ENCODE results near the gene SLC35G3.
"Not testable (repeated sequence)": the region's sequence is repeated elsewhere in the genome, so short reads cannot be mapped to it uniquely, and the experiment has no call there.

The SLC35G3 gene

DNA sequence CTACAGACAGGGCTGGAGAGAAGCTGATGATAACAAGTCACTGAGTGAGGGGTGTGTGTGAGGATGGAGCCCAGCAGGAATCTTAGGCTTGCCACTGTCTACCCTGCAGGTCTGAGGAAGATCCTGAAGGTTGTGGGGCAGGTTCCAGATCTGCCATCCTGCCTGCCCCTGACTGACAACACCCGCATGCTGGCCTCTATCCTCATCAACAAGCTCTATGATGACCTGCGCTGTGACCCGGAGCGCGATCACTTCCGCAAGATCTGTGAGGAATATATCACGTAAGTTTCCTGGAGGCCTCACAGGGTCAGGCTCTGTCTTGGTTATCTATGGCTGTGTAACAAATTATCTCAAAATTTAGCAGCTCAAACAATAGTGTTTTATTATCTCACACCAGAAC, 30.3 kb downstream of the SLC35G3 start:
- no peak for DNase-seq (ENCODE audit: low read depth)

DNA sequence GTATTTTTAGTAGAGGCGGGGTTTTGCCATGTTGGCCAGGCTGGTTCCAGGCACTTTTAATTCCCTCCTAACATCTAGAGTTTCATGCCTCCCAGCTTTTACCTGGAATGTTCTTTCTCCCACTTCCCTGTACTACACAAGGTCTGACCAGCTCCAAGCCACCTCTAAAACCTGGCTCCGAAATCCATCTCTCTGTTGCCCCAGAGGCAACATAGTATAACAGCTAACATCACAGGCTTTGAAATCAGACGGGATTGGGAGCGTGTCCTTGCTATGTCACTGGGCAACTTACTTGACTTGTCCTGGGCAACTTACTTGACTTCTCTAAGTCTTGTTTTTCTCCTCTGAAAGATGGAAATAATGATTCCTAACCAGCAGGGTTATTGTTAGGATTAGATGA, 31.4 kb downstream of the SLC35G3 start:
- DNase-seq (ENCODE audit: low read depth), result no peak

DNA sequence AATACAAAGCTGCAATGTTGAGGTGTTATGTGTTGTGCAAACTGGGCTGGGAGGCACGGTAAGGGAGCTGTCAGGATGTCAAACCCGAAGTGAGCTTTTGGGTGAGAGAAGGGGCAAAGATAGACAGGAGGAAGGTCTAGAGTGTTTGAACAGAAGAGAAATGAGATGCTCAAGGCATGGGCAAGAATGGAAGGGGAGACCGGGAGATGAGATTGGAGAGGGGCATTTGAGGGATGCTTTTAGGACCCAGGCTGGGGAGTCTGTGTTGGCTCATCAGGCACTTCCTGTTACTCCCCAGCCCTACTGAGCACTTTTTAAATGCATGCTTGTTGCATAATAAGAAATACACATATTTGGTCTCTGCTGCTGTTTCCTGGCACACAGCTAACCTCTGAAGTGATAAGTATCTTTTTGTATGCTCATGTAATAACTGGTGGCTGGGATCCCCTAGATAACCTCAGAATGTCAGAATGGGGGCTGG, 32.9 kb downstream of the SLC35G3 start:
- DNase-seq (ENCODE audit: low read depth), result no peak

DNA sequence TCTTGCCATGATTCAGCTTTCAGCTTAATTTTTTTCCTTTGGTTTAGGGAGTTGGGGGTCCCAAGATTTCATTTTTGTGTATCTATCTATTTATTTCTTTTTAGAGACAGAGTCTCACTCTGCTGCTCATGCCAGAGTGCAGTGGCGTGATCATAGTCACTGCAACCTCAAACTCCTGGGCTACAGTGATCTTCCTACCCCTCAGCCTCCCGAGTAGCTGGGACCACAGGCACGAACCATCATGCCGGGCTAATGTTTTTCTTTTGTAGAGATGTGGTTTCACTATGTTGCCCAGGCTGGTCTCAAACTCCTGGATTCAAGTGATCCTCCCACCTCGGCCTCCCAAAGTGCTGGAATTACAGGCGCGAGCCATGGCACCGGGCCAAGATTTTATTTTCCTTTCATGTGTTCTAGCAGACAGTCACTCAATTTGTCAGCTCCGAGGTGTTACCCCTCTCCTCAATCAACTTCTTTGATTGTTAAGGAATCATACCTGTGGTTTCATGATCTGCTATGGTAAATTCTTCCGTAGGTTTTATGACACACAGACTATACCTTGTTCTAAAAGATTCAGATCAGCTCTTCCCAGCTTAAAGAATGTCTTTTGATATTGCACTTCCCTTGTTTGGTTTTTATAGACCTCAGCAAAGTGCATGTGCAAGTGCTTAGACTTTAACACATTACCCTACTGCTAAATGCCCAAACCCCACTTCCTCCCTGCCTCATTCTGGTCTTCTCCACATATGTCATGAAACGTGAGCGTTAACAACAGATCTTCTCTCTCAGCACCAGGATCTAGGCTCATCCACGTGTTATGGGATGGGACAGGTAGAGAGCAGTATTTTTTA, 33.6 kb downstream of the SLC35G3 start:
- no peak for DNase-seq (ENCODE audit: low read depth)

DNA sequence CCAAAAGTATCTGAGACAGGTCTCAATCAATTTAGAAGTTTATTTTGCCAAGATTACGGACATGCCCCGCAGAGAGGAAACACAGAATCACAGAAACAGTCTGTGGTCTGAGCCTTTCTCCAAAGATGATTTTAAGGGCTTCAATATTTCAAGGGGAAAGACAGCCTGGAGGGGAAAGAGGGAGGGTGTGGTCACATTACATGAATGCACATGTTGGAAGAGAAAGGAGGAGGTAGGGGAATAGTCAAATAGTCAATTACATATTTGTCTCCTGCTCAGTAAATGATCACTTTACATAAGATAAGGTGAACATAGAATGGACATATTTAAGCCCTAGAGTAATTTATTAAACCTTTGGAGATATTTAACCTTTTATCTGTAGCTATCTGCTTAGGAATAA, 34.3 kb downstream of the SLC35G3 start:
- no peak for DNase-seq (ENCODE audit: low read depth)

DNA sequence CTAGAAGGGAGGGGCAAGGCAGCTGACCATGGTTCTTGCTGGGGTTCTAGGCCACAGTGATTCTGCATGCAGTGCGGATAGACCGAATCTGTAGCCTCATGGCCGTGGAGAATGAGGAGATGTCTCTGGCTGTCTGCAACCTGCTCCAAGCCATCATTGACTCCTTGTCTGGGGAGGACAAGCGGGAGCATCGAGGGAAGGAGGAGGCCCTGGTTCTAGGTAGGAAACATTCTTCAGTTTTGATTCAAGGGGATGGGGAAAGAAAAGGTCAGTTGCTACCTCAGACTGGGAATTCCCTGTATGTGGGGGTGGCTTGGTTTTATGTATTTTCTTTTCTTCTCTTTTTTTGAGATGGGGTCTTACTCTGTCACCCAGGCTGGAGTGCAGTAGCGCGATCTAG, 38.9 kb downstream of the SLC35G3 start:
- no peak for DNase-seq (ENCODE audit: low read depth)

DNA sequence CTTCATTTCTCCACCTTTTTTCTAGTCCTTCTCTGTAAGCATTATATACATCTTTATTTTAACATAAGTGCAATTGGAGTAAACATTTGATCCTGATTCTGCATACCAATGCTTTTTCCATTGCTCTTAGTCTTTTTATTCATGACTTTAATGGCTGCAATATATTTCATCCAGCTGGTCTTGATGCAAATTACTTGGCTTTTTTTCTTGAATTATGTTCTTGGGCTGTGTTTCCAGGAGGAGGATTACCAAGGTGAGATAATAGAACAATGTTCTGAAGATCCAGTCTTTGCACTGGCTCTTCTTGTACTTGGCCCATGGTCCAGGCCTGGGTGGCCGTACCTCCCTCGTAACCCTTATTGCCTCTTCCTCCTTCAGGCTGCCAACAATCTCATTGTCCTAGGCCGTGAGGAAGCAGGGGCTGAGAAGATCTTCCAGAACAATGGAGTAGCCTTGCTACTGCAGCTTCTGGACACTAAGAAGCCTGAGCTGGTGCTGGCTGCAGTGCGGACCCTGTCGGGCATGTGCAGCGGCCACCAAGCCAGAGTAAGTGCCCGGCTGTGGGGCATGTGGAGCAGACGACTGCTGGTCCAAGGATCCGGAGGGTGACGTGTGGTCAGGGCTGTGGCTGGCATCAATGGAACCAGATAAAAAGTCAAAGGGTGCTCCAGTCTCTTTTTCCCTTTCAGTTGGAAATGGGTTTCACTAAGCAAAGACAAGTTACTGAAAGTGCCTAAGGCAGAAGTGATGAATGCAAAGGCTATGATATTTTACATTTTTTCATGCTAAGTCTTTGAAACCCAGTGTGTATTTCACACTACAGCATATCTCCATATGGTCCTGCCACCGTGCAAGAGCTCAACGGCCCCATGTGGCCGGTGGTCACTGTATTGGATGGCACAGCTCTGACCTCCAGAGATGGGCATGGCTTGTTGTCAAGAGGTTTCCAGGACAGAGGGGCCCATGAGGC, 39.7 kb downstream of the SLC35G3 start:
- DNase-seq (ENCODE audit: low read depth), result no peak

DNA sequence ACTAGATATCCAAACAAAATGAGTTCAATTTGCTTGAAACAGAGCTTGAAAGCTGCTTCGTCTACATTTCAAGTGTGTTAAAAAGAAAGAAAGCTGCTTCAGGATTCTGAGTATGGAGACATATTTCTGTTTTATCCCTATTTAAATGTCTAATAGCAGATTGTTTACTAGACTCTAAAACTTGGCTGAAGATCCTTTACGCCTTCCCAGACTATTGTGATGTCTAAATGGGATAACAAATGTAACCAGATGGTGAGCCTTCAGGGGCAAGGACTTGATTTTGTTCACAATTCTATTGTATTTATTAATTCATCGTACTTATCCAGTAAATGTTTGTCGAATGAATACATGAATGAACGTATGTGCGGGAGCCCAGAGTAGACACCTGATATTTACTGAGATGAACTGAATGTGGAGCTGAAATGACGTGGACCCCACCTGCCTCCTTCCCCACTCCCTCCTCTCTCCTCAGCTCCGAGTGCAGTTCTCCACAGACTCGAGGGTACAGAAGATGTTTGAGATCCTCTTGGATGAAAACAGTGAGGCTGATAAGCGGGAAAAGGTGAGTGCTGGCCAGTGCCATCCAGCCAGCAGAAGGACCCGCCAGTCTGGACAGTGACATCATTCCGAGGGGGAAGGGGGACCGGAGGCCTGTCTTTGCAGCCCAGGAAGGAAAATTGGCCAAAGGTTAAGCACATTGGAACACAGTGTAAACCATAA, 41.6 kb downstream of the SLC35G3 start:
- DNase-seq (ENCODE audit: low read depth), result no peak

DNA sequence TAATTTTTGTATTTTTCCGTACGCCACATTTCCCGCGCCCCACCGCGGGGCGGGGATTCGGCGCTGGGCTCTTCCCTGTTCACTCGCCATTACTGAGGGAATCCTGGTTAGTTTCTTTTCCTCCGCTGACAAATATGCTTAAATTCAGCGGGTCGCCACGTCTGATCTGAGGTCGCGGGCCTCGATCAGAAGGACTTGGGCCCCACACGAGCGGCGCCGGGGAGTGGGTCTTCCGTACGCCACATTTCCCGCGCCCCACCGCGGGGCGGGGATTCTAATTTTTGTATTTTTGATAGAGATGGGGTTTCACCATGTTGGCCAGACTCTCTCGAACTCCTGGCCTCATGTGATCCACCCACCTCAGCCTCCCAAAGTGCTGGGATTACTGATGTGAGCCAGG, 43.1 kb downstream of the SLC35G3 start:
- DNase-seq (ENCODE audit: low read depth), result not testable (repeated sequence)

DNA sequence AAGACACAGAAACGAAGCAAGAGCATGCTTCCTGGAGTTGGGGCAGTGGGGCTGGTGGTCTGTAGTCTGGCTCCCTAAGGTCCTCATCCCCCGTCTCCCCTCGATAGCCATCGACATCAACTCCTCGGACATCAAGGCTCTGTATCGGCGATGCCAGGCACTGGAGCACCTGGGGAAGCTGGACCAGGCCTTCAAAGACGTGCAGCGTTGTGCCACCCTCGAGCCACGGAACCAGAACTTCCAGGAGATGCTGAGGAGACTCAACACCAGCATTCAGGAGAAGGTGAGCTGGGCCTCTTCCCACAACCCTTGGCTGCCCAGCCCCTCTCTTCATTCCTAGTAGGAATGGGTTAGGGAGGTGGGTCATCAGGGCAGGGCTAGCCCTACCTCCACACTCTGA, 44.3 kb downstream of the SLC35G3 start:
- no peak for DNase-seq (ENCODE audit: low read depth)

DNA sequence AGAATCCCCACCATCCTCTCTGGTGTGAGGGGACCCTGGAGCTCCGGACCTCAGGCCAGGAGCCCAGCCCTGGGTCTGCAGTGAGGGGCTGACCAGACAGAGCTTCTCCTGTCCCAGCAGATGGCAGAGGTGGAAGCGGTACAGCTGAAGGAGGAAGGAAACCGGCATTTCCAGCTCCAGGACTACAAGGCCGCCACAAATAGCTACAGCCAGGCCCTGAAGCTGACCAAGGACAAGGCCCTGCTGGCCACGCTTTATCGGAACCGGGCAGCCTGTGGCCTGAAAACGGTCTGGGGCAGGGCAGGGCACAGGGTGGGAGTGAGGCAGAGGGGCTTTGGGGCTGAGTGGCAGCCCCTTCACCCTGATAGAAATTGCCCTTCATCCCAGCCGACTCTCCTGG, 46.0 kb downstream of the SLC35G3 start:
- DNase-seq (ENCODE audit: low read depth), result no peak

DNA sequence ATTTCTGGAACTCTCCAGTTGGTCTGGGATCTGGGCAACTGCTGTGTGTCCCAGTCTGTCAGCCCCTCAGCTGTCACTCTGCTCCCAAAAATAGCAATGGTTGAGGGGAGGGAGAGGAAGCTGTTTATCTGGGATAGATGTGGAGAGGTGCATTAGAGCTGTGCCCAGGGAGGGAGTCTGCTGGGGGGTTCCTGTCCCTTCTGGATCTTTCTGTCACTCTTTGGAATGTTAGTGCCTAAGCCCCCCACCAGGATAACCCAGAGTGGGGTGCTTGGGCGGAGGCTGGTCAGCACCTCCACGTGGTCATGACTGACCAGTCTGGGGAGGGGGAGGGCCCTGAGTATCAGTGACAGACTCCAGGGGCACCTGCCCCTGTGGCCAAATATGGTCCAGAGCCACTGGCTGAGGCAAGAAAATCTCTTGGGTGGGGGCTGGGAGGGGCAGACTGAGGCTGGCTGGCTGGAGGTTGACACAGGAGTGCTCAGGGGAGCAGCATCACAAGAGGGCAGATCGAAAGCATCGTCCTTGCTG, 46.8 kb downstream of the SLC35G3 start, which contains the start of gene UNC45B:
Gene UNC45B (plus strand): TSS at position 443 of the 531 bp plus-strand sequence. CDS start 447 bp downstream, outside the sequence.
- no peak for DNase-seq (ENCODE audit: low read depth)

DNA sequence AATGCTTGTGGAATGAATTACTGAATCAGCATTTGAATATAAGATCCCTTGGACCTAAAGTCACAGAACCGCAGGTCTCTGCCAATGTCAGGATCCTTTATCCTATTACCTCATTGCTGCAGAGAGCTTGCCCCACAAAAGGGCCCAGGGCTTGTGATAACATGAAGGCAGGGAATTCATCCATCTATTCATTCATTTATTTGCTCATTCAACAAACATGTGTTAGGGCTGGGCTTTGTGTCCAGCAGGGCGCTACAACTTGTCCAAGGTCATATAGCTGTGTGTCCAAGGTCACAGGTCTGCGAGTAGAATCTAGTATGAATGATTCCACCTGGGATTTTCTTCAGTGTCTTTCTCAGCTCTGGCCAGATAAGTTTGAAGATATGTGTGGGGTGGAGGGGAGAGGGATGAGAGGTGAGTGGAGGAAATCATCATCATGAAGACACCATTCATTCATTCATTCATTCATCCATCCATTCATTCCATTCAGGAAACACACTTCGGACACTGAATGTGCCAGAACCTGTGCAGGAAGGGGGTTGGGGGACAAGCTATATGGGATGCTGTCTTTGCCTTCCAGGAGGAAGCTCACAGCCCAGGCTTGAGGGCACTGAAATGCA, 47.9 kb downstream of the SLC35G3 start:
- no peak for DNase-seq (ENCODE audit: low read depth)

DNA sequence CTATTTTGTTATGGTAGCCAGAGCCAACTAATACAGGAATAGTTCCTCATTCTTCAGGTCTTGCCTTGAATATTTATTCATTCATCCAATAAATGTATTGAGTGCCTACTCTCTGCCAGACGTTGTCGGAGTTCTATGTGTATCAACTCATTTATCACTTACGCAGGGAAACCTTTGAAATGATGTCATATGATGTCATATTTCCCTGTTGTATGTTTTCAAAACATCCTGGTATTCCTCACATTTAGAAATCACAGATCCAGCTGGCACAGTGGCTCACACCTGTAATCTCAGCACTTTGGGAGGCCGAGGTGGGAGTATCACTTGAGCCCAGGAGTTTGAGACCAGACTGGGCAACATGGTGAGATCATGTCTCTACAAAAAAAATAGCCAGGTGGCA, 49.4 kb downstream of the SLC35G3 start:
- DNase-seq (ENCODE audit: low read depth), result no peak

Data from activated gamma-delta T cell treated with anti-CD3 and anti-CD28 coated beads, Interleukin-2, amount 50 U/mL, for 16 hours (primary cell).